Lower leg skin (tissue), 3 donors: Measurements from ENCODE around the gene RPUSD1.

Source experiments
- POLR2A ChIP-seq, 2 donors: fragments of 450-650 bp; IDR thresholded peaks; one replicate each; pipeline ENCODE4 v1.6.1; 2016 to 2017; ENCODE audit warnings: antibody characterized with exemption in 2 of 2, mild to moderate bottlenecking in 1 of 2, moderate library complexity in 1 of 2
- TF ChIP-seq, protein P1 (sequence below), 3 donors: fragments of 450-650 bp; IDR thresholded peaks; one replicate each; pipeline ENCODE4 v1.5.1; 2016; ENCODE audit warnings: antibody characterized with exemption in 3 of 3, mild to moderate bottlenecking in 3 of 3, moderate library complexity in 2 of 3

GRCh38 chr16:784431-784830, 3.8 kb downstream of the RPUSD1 start:
- TF ChIP-seq, protein P1, sequence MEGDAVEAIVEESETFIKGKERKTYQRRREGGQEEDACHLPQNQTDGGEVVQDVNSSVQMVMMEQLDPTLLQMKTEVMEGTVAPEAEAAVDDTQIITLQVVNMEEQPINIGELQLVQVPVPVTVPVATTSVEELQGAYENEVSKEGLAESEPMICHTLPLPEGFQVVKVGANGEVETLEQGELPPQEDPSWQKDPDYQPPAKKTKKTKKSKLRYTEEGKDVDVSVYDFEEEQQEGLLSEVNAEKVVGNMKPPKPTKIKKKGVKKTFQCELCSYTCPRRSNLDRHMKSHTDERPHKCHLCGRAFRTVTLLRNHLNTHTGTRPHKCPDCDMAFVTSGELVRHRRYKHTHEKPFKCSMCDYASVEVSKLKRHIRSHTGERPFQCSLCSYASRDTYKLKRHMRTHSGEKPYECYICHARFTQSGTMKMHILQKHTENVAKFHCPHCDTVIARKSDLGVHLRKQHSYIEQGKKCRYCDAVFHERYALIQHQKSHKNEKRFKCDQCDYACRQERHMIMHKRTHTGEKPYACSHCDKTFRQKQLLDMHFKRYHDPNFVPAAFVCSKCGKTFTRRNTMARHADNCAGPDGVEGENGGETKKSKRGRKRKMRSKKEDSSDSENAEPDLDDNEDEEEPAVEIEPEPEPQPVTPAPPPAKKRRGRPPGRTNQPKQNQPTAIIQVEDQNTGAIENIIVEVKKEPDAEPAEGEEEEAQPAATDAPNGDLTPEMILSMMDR (IDR thresholded peaks at IDR 0.05), result no peak
- TF ChIP-seq POLR2A (IDR thresholded peaks at IDR 0.05), result no peak
